Lung (tissue), 12 donors: Measurements from ENCODE around the gene IFI35. TPM values are rescaled to one million over a fixed set of nuclear protein-coding genes. Genes with fewer than 3 reads are reported as not detected.
"Not testable (repeated sequence)": the region's sequence is repeated elsewhere in the genome, so short reads cannot be mapped to it uniquely, and the experiment has no call there.

Source experiments
- ATAC-seq: fragments of 200-7000 bp; cut with Tn5 transposase; one replicate; pipeline ENCODE4 v1.9.1; 2020; ENCODE audit warnings: moderate number of reproducible peaks; ENCODE audit not compliant: insufficient read depth, low FRiP score
- DNase-seq, 3 donors: peaks; one replicate each; pipeline ENCODE4 v3.0.0-alpha.2; 2013 to 2017
- H3K27ac ChIP-seq, 2 donors: one replicate each; pipeline ENCODE4 v1.5.1; 2013; ENCODE audit warnings: mild to moderate bottlenecking in 2 of 2, moderate library complexity in 2 of 2, control low read depth in 1 of 2, inconsistent platforms in 1 of 2, low read depth in 1 of 2, low read length in 1 of 2
- H3K27me3 ChIP-seq, 3 donors: one replicate each; pipeline ENCODE4 v1.5.1; 2013; ENCODE audit warnings: low read length in 2 of 3; ENCODE audit not compliant: control insufficient read depth in 3 of 3, insufficient read depth in 3 of 3
- H3K36me3 ChIP-seq, 4 donors: one replicate each; pipeline ENCODE4 v1.5.1; 2013; ENCODE audit warnings: low read length in 4 of 4, mild to moderate bottlenecking in 1 of 4, moderate library complexity in 1 of 4; ENCODE audit not compliant: control insufficient read depth in 4 of 4, insufficient read depth in 4 of 4
- H3K4me1 ChIP-seq, 5 donors: one replicate each; pipeline ENCODE4 v1.5.1; 2013; ENCODE audit warnings: low read length in 5 of 5, mild to moderate bottlenecking in 2 of 5, moderate library complexity in 1 of 5; ENCODE audit not compliant: control insufficient read depth in 5 of 5, insufficient read depth in 5 of 5
- H3K4me3 ChIP-seq: one replicate; pipeline ENCODE4 v1.5.1; 2013; ENCODE audit warnings: mild to moderate bottlenecking, control low read depth, moderate library complexity
- H3K9ac ChIP-seq, 2 donors: one replicate each; pipeline ENCODE4 v1.5.1; 2013; ENCODE audit warnings: low read length in 2 of 2, control low read depth in 1 of 2; ENCODE audit not compliant: insufficient read depth in 1 of 2
- H3K9me3 ChIP-seq, 4 donors: one replicate each; pipeline ENCODE4 v1.5.1; 2013; ENCODE audit warnings: low read length in 3 of 4, mild to moderate bottlenecking in 1 of 4, moderate library complexity in 1 of 4; ENCODE audit not compliant: control insufficient read depth in 4 of 4, insufficient read depth in 3 of 4
- WGBS, 2 donors: extraction: QIAGEN DNeasy Blood & Tissue Kit; methylation state at CpG; one replicate each; pipeline ENCODE4 v1.1.7; 2013; 5-methylcytosine and 5-hydroxymethylcytosine counted together
- polyA plus RNA-seq, 2 donors: library from polyadenylated mRNA; stranded (reverse); fragments of 200-250 nt; gene quantifications; one replicate each; pipeline ENCODE4 v1.2.1, GENCODE V29; 2013
- total RNA-seq, 2 donors: library from RNA; depleted of rRNA in 1 of 2; stranded (reverse); fragments of >200 nt in 1 of 2; gene quantifications; one replicate each; pipeline ENCODE4 v1.2.1, GENCODE V29; 2014 to 2021
- TF ChIP-seq, protein P1 (sequence below): IDR thresholded peaks from 2 replicates; pipeline ENCODE4 v1.5.1; 2012; ENCODE audit warnings: mild to moderate bottlenecking; ENCODE audit errors: control extremely low read depth, extremely low read depth
- donor health status: control.
- donor health status: control.
- donor health status: Bipolar disorder and iron deficiency.
- donor health status: healthy.
- donor health status: DM: yes; HTN: yes; CAD: no.

The IFI35 gene
- total and polyA plus RNA-seq, 4 donors, result 18.8 to 60.3 (median 38.6) TPM

GRCh38 chr17:42989726-42990652 is 16.6 kb upstream of the IFI35 start:
- ATAC-seq (no peak), DNase-seq (no peak)
- H3K4me1 ChIP-seq, result no peaks in the 10 kb centered on the region
- no peaks in the 10 kb centered on the region for H3K27me3 ChIP-seq
- no peak overlapping the region for H3K4me3 ChIP-seq
- no peaks in the 10 kb centered on the region for H3K9me3 ChIP-seq
- H3K36me3 ChIP-seq, result peaks cover 22 to 38% (median 30%) of the 10 kb centered on the region in 4 donors
- no peak overlapping the region for H3K27ac ChIP-seq
- 87 to 88% methylated on average over 6 of the region's 6 CpGs for WGBS, 2 donors
- no peak overlapping the region for H3K9ac ChIP-seq
- TF ChIP-seq, protein P1, sequence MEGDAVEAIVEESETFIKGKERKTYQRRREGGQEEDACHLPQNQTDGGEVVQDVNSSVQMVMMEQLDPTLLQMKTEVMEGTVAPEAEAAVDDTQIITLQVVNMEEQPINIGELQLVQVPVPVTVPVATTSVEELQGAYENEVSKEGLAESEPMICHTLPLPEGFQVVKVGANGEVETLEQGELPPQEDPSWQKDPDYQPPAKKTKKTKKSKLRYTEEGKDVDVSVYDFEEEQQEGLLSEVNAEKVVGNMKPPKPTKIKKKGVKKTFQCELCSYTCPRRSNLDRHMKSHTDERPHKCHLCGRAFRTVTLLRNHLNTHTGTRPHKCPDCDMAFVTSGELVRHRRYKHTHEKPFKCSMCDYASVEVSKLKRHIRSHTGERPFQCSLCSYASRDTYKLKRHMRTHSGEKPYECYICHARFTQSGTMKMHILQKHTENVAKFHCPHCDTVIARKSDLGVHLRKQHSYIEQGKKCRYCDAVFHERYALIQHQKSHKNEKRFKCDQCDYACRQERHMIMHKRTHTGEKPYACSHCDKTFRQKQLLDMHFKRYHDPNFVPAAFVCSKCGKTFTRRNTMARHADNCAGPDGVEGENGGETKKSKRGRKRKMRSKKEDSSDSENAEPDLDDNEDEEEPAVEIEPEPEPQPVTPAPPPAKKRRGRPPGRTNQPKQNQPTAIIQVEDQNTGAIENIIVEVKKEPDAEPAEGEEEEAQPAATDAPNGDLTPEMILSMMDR, result no peak

DNA sequence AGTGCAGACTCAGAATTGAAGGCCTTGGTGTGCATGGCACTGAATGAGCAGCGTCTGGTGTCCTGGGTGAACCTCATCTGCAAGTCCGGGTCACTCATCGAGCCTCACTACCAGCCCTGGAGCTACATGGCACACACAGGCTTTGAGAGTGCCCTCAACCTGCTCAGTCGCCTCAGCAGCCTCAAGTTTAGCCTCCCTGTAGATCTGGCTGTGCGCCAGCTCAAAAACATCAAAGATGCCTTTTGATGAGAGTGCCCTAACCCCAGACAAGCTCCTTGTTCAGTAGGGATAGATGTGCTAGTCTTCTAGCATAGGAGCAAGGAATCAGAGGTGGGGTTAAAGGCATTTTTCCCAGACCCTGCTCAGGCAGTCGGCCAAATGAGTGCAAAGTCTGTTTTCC is 15.1 kb upstream of the IFI35 start:
- TF ChIP-seq, protein P1, result no peak
- Histone ChIP-seq H3K4me3 (no peak overlapping the region), H3K9me3 (no peaks in the 10 kb centered on the region), H3K27ac (no peak overlapping the region), H3K4me1 (no peaks in the 10 kb centered on the region), H3K27me3 (no peaks in the 10 kb centered on the region), H3K36me3 (peaks cover 22 to 35% (median 27%) of the 10 kb centered on the region in 4 donors), H3K9ac (no peak overlapping the region)
- ATAC-seq, result no peak
- DNase-seq, result no peak
- WGBS, 2 donors, result 94 to 95% methylated on average over 6 of the region's 6 CpGs

DNA sequence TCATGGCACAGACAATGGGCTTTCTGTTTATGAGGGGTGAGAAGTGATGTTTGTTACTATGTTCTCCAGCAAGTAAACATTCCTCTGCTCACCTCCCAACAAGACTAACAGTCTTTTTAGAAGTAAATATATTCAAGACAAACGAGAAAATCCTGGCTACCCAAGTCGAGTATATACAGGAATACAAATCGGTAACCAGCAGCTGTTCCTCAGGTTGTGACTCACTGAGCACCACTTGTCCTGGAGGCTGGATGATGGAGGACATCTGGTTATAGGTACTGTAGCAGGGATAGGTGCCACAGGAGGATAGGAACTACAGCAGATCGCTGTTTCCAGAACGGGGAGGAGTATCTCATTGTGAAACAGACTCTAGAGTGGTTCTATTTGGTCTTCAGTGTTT is 13.7 kb upstream of the IFI35 start:
- Histone ChIP-seq H3K4me1 (peaks cover 0 to 8% (median 0%) of the 10 kb centered on the region in 5 donors), H3K27me3 (no peaks in the 10 kb centered on the region), H3K4me3 (no peak overlapping the region), H3K9me3 (no peaks in the 10 kb centered on the region), H3K27ac (no peak overlapping the region), H3K36me3 (peaks cover 14 to 26% (median 18%) of the 10 kb centered on the region in 4 donors), H3K9ac (no peak overlapping the region)
- 83 to 91% methylated on average over 5 of the region's 5 CpGs for WGBS, 2 donors
- ATAC-seq, result no peak
- DNase-seq, result no peak
- TF ChIP-seq, protein P1, result no peak

DNA sequence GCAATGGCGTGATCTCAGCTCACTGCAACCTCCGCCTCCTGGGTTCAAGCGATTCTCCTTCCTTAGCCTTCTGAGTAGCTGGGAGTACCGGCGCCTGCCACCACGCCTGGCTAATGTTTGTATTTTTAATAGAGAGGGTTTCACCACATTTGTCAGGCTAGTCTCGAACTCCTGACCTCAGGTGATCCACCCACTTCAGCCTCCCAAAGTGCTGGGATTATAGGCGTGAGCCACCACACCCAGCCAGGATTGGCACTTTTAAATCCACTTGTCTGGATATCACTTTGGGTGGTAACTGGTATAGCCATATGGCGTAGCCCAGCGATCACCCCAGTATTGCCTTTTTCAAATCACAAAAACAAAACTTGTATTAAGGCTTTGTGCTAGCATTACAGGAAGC is 12.7 kb upstream of the IFI35 start:
- H3K27me3 ChIP-seq, H3K9ac ChIP-seq, DNase-seq, H3K9me3 ChIP-seq, H3K4me3 ChIP-seq, H3K4me1 ChIP-seq, ATAC-seq, H3K27ac ChIP-seq: not testable (repeated sequence)
- 83% methylated on average over 10 of the region's 10 CpGs for WGBS, 2 donors
- peaks cover 8 to 20% (median 18%) of the 10 kb centered on the region in 4 donors for H3K36me3 ChIP-seq
